Stimulated activated CD4-positive, alpha-beta T cell treated with anti-CD3 and anti-CD28 coated beads, Interleukin-4, amount 100 ng/mL, for 48 hours (primary cell): ENCODE results near the gene NRROS.
"Not testable (repeated sequence)": the region's sequence is repeated elsewhere in the genome, so short reads cannot be mapped to it uniquely, and the experiment has no call there.

Experiments
- DNase-seq, 2 donors: peaks; one replicate each; pipeline ENCODE4 v3.0.0-alpha.2; 2020; ENCODE audit warnings: low read depth in 2 of 2

The NRROS gene

DNA sequence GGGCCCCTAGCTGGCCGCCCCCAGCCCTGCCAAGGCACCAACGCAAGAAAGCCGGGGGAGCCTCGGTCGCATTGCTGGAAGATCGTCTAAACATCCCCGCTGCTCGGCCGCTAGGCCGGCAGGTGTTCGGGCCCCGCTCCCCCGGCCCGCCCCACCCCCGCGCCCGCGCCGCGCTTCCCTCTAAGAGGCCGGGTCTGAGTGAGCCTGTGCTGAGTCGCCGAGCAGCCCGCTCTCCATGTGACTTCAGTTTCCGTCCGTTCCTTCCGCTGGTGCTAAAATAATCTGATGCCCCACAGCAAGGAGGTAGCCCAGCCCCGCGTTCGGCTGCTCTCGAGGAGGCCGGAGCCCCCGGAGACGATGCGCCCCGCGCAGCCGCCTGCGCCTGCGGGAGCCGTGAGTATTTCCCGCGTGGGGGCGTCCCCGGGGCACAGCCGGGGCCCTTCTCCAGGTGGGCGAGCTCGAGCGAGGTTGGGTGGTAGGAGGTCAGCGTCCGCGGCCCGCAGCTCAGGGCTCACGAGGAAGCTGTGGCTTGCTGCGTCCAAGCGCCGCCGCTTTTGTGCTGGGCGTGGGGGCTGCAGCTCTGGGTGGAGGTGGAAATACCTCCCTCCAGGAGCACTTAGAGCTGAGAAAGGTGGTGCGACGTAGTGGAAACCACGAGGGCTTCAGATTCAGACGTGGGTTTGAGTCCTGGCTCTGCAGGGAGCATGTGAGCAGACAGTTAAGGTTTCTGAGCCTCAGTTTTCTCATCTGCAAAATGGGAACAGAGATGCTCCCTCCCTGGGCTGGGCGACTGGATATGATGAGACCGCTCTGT lies at the start of gene NRROS:
NRROS (plus strand) TSS at position 212 of the 814 bp plus-strand sequence. CDS start 14,846 bp downstream, outside the sequence.
- peak; percentile 54 to 62 for DNase-seq

DNA sequence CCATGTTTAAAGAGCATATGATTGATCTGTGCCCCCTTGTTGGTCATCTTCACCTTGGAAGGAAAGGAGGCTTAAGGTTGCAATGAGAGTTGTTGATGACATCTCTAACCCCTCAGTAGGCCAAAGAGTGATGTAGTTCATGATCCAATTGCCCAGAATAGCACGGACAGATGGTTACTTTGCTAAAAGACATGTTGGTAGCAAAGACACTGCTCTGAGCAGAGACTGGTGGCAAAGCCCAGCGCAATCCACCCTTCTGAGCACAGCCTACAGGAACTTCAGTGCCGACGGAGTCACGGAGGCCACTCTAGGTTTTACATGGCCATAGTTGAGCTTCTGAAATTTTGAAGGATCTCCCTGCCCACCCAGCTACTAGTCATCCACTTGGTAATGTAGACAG lies 49.2 kb upstream of the NRROS start:
- DNase-seq = no peak

DNA sequence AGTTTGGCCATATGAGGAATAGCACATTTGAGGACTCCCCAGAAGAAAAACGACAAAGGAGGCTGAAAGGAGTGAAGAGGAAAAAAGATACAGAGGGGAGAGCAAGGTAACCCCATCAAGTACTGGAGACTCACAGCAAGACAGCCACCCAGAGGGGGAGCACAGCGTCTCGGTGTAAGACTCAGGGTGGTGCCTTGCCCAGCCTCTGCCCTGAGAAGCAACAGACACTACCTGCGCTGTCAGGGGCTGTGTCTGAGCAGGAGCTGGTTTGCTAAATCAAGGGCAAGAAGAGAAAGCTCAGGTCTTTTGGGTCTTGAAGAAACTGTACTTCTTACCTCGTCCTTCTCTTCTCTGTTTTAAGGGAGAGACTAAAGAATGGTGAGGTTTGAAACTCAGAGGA lies 43.1 kb upstream of the NRROS start:
- DNase-seq = no peak

- peak in 1 of 2 donors; percentile 16 for DNase-seq
These were observed 41.3 kb upstream of the NRROS start for GRCh38 chr3:196597971-196598733.

- no peak for DNase-seq
These were observed 39.8 kb upstream of the NRROS start for GRCh38 chr3:196599734-196600128.

GRCh38 chr3:196600359-196600758 lies 39.1 kb upstream of the NRROS start:
- no peak for DNase-seq

DNA sequence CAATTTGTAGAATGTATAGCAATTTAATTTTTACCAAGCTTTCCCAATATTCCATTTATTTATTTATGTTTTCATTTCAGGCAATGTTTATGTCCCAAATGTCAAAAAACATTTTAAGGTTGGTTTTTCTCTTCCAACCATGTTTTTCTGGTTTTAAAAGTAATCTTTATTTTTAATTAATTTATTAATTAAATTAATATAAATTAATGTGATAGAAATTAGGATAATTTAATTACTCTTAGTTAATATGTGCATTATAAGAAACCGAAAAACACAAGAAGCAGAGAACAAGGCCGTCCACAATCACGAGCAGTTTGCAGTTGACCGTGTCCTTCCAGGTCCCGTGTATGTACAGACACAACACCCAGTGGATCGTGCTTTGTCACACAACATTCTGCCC lies 36.8 kb upstream of the NRROS start:
- no peak for DNase-seq

DNA sequence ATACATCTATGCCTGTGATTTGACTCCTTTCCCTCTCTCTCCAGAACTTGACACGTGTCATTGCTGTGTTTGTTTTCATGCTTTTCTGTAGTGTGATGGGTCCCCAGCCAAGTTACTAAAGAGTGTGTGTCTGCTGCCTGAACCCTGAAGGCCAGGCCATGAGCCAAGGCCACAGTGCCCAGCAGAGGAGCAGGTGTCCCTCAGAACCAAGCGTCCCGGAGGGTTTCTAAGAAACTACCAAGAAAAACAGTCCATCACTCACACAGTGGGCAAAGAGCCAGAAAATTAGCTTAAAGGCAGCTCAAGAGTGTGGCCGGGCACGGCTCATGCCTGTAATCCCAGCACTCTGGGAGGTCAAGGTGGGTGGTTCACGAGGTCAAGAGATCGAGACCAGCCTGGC lies 35.8 kb upstream of the NRROS start:
- no peak for DNase-seq

- peak; percentile 24 to 30 for DNase-seq
These were observed 34.9 kb upstream of the NRROS start for GRCh38 chr3:196604548-196604947.

GRCh38 chr3:196608693-196609092 lies 30.8 kb upstream of the NRROS start:
- DNase-seq = no peak

GRCh38 chr3:196609343-196609775 lies 30.1 kb upstream of the NRROS start:
- peak; percentile 94 to 98 for DNase-seq

- no peak for DNase-seq
These were observed 29.5 kb upstream of the NRROS start for GRCh38 chr3:196609805-196610515.

GRCh38 chr3:196611761-196612483 lies 27.6 kb upstream of the NRROS start:
- no peak for DNase-seq

GRCh38 chr3:196615234-196615633 lies 24.3 kb upstream of the NRROS start:
- not testable (repeated sequence) for DNase-seq

- no peak for DNase-seq
These were observed 22.2 kb upstream of the NRROS start for GRCh38 chr3:196617256-196617655.

- DNase-seq = no peak
These were observed 20.3 kb upstream of the NRROS start for GRCh38 chr3:196619223-196619622.

DNA sequence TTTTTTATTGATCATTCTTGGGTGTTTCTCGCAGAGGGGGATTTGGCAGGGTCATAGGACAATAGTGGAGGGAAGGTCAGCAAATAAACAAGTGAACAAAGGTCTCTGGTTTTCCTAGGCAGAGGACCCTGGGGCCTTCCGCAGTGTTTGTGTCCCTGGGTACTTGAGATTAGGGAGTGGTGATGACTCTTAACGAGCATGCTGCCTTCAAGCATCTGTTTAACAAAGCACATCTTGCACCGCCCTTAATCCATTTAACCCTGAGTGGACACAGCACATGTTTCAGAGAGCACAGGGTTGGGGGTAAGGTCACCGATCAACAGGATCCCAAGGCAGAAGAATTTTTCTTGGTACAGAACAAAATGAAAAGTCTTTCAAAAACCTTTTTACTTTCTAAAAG lies 19.9 kb upstream of the NRROS start:
- DNase-seq = not testable (repeated sequence)

- DNase-seq = peak in 1 of 2 donors; percentile 23
These were observed 19.3 kb upstream of the NRROS start for GRCh38 chr3:196620161-196620604.

- no peak for DNase-seq
These were observed 18.8 kb upstream of the NRROS start for GRCh38 chr3:196620684-196621083.

DNA sequence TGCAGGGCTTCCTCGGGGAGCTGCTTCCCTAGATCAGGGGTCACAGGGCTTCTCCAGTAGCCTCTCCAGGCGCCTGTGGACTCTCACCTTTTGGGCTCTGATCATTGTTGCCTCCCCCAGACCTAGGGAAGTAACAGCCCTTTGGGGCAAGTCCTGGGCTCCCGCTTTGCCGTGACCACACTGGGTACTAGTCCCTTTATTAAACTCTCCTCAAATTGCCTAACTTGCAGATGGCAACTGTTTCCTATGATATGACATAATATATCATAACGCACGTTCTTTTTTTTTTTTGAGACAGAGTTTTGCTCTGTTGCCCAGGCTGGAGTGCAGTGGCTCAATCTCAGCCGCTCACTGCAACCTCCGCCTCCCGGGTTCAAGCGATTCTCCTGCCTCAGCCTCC lies 17.9 kb upstream of the NRROS start:
- DNase-seq = no peak

GRCh38 chr3:196624067-196624790 lies 15.3 kb upstream of the NRROS start:
- peak in 1 of 2 donors; percentile 24 for DNase-seq
